ENCODE results near the gene PARVA.

DNA sequence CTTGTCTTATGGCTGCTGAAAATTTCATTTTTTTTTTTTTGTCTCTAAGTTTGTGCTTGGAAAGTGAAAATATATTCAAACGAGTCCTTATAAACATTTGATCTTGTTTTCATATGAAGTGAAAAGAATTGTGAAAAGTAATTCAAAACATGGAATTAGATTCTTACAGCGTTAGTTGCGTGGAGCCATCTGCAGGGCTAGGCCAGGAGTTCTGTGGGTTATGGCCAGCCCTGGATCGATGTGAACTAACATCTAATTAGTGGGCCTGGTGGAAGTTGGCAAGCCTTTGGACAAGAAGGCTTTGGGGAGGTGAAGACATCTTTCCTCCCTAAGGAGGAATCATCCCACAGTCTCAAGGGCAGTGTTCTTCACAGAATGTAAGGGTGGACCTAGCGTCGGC lies 37.2 kb downstream of the PARVA start:
- TF ChIP-seq POLR2A (IDR thresholded peaks at IDR 0.05) (no peak), POLR2AphosphoS5 (IDR thresholded peaks at IDR 0.05) (no peak)

All from gastroesophageal sphincter (tissue), 2 donors.